Neural progenitor cell (in vitro differentiated cells): ENCODE data around the gene ATF5.

Source experiments
- CTCF ChIP-seq: fragments of 200-600 bp; sonication (generic); IDR thresholded peaks from 2 replicates; pipeline ENCODE4 v1.5.1; 2017; ENCODE audit warnings: antibody characterized with exemption, mild to moderate bottlenecking
- EZH2phosphoT487 ChIP-seq: fragments of 200-600 bp; sonication (generic); IDR thresholded peaks from 2 replicates; pipeline ENCODE4 v1.6.1; 2017; ENCODE audit warnings: antibody characterized with exemption

DNA sequence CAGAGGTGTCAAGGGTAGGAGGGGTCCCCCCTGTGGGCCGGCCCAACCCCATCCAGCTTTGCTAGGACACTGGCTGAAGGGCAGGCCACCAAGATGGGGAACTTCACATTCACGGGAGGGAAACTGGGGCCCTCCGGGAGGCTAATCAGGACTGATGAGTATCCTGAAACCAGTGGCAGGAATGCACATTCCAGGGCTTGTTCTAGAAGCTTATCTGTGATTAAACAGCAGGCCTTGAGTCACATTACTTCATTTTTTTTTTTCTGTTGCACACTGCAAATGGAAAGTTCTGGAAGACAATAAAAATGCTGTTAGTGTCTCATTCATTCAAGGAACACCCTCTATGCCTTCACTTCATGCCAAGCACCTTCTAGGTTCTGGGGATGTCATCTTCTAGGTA, 47.5 kb downstream of the ATF5 start:
- TF ChIP-seq EZH2phosphoT487, result no peak
- no peak for TF ChIP-seq CTCF
